HEK293 (cell line): Measurements from ENCODE around the gene PLPPR2.

Experiments
- AEBP2 ChIP-seq: fragments of 450-650 bp; formaldehyde crosslinking; IDR thresholded peaks from 2 replicates; pipeline ENCODE4 v1.5.1; 2016; ENCODE audit warnings: missing biosample characterization, missing genetic modification characterization, borderline replicate concordance
- CTCF ChIP-seq: fragments of 450-650 bp; formaldehyde crosslinking; IDR thresholded peaks from 2 replicates; pipeline ENCODE4 v1.5.1; 2016; ENCODE audit warnings: missing biosample characterization, missing genetic modification characterization
- GFI1B ChIP-seq: fragments of 450-650 bp; formaldehyde crosslinking; IDR thresholded peaks from 2 replicates; pipeline ENCODE4 v1.5.1; 2016; ENCODE audit warnings: missing biosample characterization, missing genetic modification characterization
- HOXC10 ChIP-seq: sonication (generic); formaldehyde crosslinking; IDR thresholded peaks from 2 replicates; pipeline ENCODE4 v1.8.1; 2023; ENCODE audit warnings: mild to moderate bottlenecking, missing genetic modification reagents
- KLF1 ChIP-seq: fragments of 450-650 bp; formaldehyde crosslinking; IDR thresholded peaks from 2 replicates; pipeline ENCODE4 v1.5.1; 2016; ENCODE audit warnings: missing biosample characterization, missing genetic modification characterization
- KLF16 ChIP-seq: fragments of 450-650 bp; formaldehyde crosslinking; IDR thresholded peaks from 2 replicates; pipeline ENCODE4 v1.5.1; 2017; ENCODE audit warnings: missing biosample characterization, missing genetic modification characterization
- KLF17 ChIP-seq: fragments of 450-650 bp; formaldehyde crosslinking; IDR thresholded peaks from 2 replicates; pipeline ENCODE4 v1.5.1; 2016; ENCODE audit warnings: missing biosample characterization, missing genetic modification characterization
- PATZ1 ChIP-seq: fragments of 450-650 bp; formaldehyde crosslinking; IDR thresholded peaks from 2 replicates; pipeline ENCODE4 v1.5.1; 2016; ENCODE audit warnings: missing biosample characterization, missing genetic modification characterization
- PBX3 ChIP-seq: sonication (generic); formaldehyde crosslinking; IDR thresholded peaks from 2 replicates; pipeline ENCODE4 v1.8.1; 2022; ENCODE audit warnings: mild to moderate bottlenecking, moderate library complexity, missing genetic modification reagents
- PRDM1 ChIP-seq: fragments of 450-650 bp; formaldehyde crosslinking; IDR thresholded peaks from 2 replicates; pipeline ENCODE4; 2016; ENCODE audit warnings: missing biosample characterization, missing genetic modification characterization
- TRIM28 ChIP-seq: IDR thresholded peaks from 2 replicates; pipeline ENCODE4 v1.6.1; 2011; ENCODE audit warnings: low read length, control low read depth, borderline replicate concordance
- YY2 ChIP-seq: fragments of 450-650 bp; formaldehyde crosslinking; IDR thresholded peaks from 2 replicates; pipeline ENCODE4 v1.5.1; 2016; ENCODE audit warnings: missing biosample characterization, missing genetic modification characterization
- ZBTB17 ChIP-seq: fragments of 450-650 bp; formaldehyde crosslinking; IDR thresholded peaks from 2 replicates; pipeline ENCODE4 v1.5.1; 2016; ENCODE audit warnings: missing biosample characterization, missing genetic modification characterization
- ZBTB8A ChIP-seq: fragments of 450-650 bp; formaldehyde crosslinking; IDR thresholded peaks from 2 replicates; pipeline ENCODE4 v1.5.1; 2016; ENCODE audit warnings: missing biosample characterization, missing genetic modification characterization
- ZNF121 ChIP-seq: fragments of 450-650 bp; formaldehyde crosslinking; IDR thresholded peaks from 2 replicates; pipeline ENCODE4 v1.5.1; 2016; ENCODE audit warnings: missing biosample characterization, missing genetic modification characterization
- ZNF132 ChIP-seq: fragments of 450-650 bp; formaldehyde crosslinking; IDR thresholded peaks from 2 replicates; pipeline ENCODE4 v1.5.1; 2017; ENCODE audit warnings: missing biosample characterization, missing genetic modification characterization, borderline replicate concordance
- ZNF133 ChIP-seq: fragments of 450-650 bp; formaldehyde crosslinking; IDR thresholded peaks from 2 replicates; pipeline ENCODE4 v1.5.1; 2016; ENCODE audit warnings: missing biosample characterization, missing genetic modification characterization
- ZNF157 ChIP-seq: fragments of 450-650 bp; formaldehyde crosslinking; IDR thresholded peaks from 2 replicates; pipeline ENCODE4 v1.5.1; 2016; ENCODE audit warnings: missing biosample characterization, missing genetic modification characterization
- ZNF169 ChIP-seq: fragments of 450-650 bp; formaldehyde crosslinking; IDR thresholded peaks from 2 replicates; pipeline ENCODE4 v1.5.1; 2016; ENCODE audit warnings: missing biosample characterization, missing genetic modification characterization
- ZNF202 ChIP-seq: fragments of 450-650 bp; formaldehyde crosslinking; IDR thresholded peaks from 2 replicates; pipeline ENCODE4 v1.5.1; 2016; ENCODE audit warnings: missing biosample characterization, missing genetic modification characterization, borderline replicate concordance
- ZNF311 ChIP-seq: fragments of 450-650 bp; formaldehyde crosslinking; IDR thresholded peaks from 2 replicates; pipeline ENCODE4 v1.5.1; 2017; ENCODE audit warnings: missing biosample characterization, missing genetic modification characterization, borderline replicate concordance
- ZNF350 ChIP-seq: fragments of 450-650 bp; formaldehyde crosslinking; IDR thresholded peaks from 2 replicates; pipeline ENCODE4 v1.5.0; 2017; ENCODE audit warnings: missing biosample characterization, mild to moderate bottlenecking, missing genetic modification characterization
- ZNF580 ChIP-seq: fragments of 450-650 bp; formaldehyde crosslinking; IDR thresholded peaks from 2 replicates; pipeline ENCODE4 v1.5.1; 2016; ENCODE audit warnings: missing biosample characterization, missing genetic modification characterization
- ZNF626 ChIP-seq: fragments of 450-650 bp; sonication (Bioruptor Pico); formaldehyde crosslinking; IDR thresholded peaks from 2 replicates; pipeline ENCODE4 v1.5.1; 2018; ENCODE audit warnings: missing biosample characterization, missing genetic modification characterization, inconsistent platforms
- ZNF639 ChIP-seq: fragments of 450-650 bp; formaldehyde crosslinking; IDR thresholded peaks from 2 replicates; pipeline ENCODE4 v1.5.1; 2016; ENCODE audit warnings: missing biosample characterization, missing genetic modification characterization
- ZNF76 ChIP-seq: fragments of 450-650 bp; formaldehyde crosslinking; IDR thresholded peaks from 2 replicates; pipeline ENCODE4; 2016; ENCODE audit warnings: low read depth, missing biosample characterization, missing genetic modification characterization, borderline replicate concordance
- ZNF777 ChIP-seq: fragments of 450-650 bp; formaldehyde crosslinking; IDR thresholded peaks from 2 replicates; pipeline ENCODE4 v1.5.1; 2017; ENCODE audit warnings: missing biosample characterization, missing genetic modification characterization, borderline replicate concordance
- ZNF791 ChIP-seq: fragments of 450-650 bp; formaldehyde crosslinking; IDR thresholded peaks from 2 replicates; pipeline ENCODE4 v1.5.1; 2016; ENCODE audit warnings: missing biosample characterization, missing genetic modification characterization

Gene PLPPR2

GRCh38 chr19:11355160-11356073 lies at the start of gene PLPPR2 (continued):
- TF ChIP-seq ZNF350 (tag by site-specific recombination), result no peak
- TF ChIP-seq ZNF580 (tag by site-specific recombination), result peak; percentile 68
- TF ChIP-seq ZNF121 (tag by site-specific recombination), result no peak
- no peak for TF ChIP-seq PATZ1
- no peak for TF ChIP-seq ZNF132 (tag by site-specific recombination)
- peak; percentile 52; the same call in 1 of the 2 replicates for TF ChIP-seq ZNF169 (tag by site-specific recombination)
- TF ChIP-seq TRIM28, result no peak
- TF ChIP-seq ZNF157 (tag by site-specific recombination), result 0 out of 2 replicates have a peak, but pooled peaks have one; percentile 48
- no peak for TF ChIP-seq ZNF202 (tag by site-specific recombination)
- TF ChIP-seq ZNF639 (tag by site-specific recombination), result peak; percentile 92
- peak; percentile 72; the same call in 1 of the 2 replicates for TF ChIP-seq KLF16 (tag by site-specific recombination)
- no peak for TF ChIP-seq ZBTB8A (tag by site-specific recombination)
- TF ChIP-seq ZNF777 (tag by site-specific recombination), result no peak
- TF ChIP-seq ZNF626, result no peak
- peak; percentile 58; the same call in 1 of the 2 replicates for TF ChIP-seq YY2 (tag by site-specific recombination)
- no peak for TF ChIP-seq HOXC10 (CRISPR knock-in tag)
- no peak for TF ChIP-seq ZNF311 (tag by site-specific recombination)
- no peak; the same call in 1 of the 2 replicates for TF ChIP-seq GFI1B (tag by site-specific recombination)
- TF ChIP-seq ZNF76 (tag by site-specific recombination), result no peak
- no peak for TF ChIP-seq AEBP2 (tag by site-specific recombination)
- TF ChIP-seq KLF1 (tag by site-specific recombination), result peak; percentile 57
- TF ChIP-seq ZNF133, result no peak
- no peak for TF ChIP-seq PBX3 (CRISPR knock-in tag)
- TF ChIP-seq ZBTB17 (tag by site-specific recombination), result 0 out of 2 replicates have a peak, but pooled peaks have one; percentile 26
- TF ChIP-seq ZNF791, result no peak
- TF ChIP-seq CTCF (tag by site-specific recombination), result no peak
- peak; percentile 48 for TF ChIP-seq KLF17 (tag by site-specific recombination)
- TF ChIP-seq PRDM1 (tag by site-specific recombination), result no peak
